Suppressor macrophage (primary cell): ENCODE measurements around the gene GPR63.

ENCODE experiments used
- DNase-seq, 4 experiments: peaks; one replicate each; pipeline ENCODE4 v3.0.0-alpha.2; 2020 to 2022

Gene GPR63

GRCh38 chr6:96749891-96750290 is 87.4 kb downstream of the GPR63 start:
- no peak for DNase-seq
